CD4-positive, alpha-beta T cell (primary cell): ENCODE measurements around the gene MMP11. TPM values are rescaled to one million over a fixed set of nuclear protein-coding genes. Genes with fewer than 3 reads are reported as not detected.

Experiments used
- ATAC-seq: fragments of 200-7000 bp; cut with Tn5 transposase; one replicate; pipeline ENCODE4 v1.10.0; 2022; ENCODE audit warnings: mild to moderate bottlenecking; ENCODE audit not compliant: poor library complexity
- CTCF ChIA-PET: fragments of 350-600 bp; sonication (Branson Sonifier 250); formaldehyde crosslinking; loops from one replicate; lab custom pipeline; 2021; ENCODE audit warnings: antibody characterized with exemption, inconsistent platforms; lab: Charles Lee
- POLR2A ChIA-PET: fragments of 350-600 bp; sonication (Branson Sonifier 250); formaldehyde crosslinking; loops from one replicate; lab custom pipeline; 2021; ENCODE audit warnings: antibody characterized with exemption, inconsistent platforms; lab: Charles Lee
- DNase-seq, 14 experiments: peaks; one replicate each; pipeline ENCODE4 v3.0.0-alpha.2; 2013 to 2020; ENCODE audit warnings: mixed read lengths in 2 of 14
- H3K27ac ChIP-seq, 2 donors: one replicate each; pipeline versions ENCODE4 v1.5.1 to v1.7.0; 2013; ENCODE audit warnings: low read length in 2 of 2, low read depth in 1 of 2, mild to moderate bottlenecking in 1 of 2
- H3K27me3 ChIP-seq, 2 experiments: 1 replicate in 1 of 2; 2 replicates in 1 of 2; pipeline versions ENCODE4 v1.6.1 to v1.7.0; 2013; ENCODE audit warnings: low read length in 2 of 2, control low read depth in 1 of 2, mild to moderate bottlenecking in 1 of 2, moderate library complexity in 1 of 2; ENCODE audit not compliant: insufficient read depth in 2 of 2, control insufficient read depth in 1 of 2
- H3K36me3 ChIP-seq: one replicate; pipeline ENCODE4 v1.6.1; 2013; ENCODE audit warnings: low read length, control low read depth; ENCODE audit not compliant: insufficient read depth
- H3K4me1 ChIP-seq: one replicate; pipeline ENCODE4 v1.6.1; 2013; ENCODE audit warnings: low read length, control low read depth; ENCODE audit not compliant: insufficient read depth
- H3K4me3 ChIP-seq: one replicate; pipeline ENCODE4 v1.5.1; 2013; ENCODE audit warnings: mild to moderate bottlenecking, low read length, moderate library complexity
- H3K9me3 ChIP-seq, 2 experiments: 1 replicate in 1 of 2; 2 replicates in 1 of 2; pipeline versions ENCODE4 v1.6.1 to v1.7.0; 2013; ENCODE audit warnings: low read length in 2 of 2, mild to moderate bottlenecking in 2 of 2, control low read depth in 1 of 2, moderate library complexity in 1 of 2; ENCODE audit not compliant: control insufficient read depth in 1 of 2, insufficient read depth in 1 of 2
- H3K27ac Mint-ChIP-seq: one replicate; pipeline ENCODE4 v1.8.0; 2020; ENCODE audit warnings: mixed read lengths
- H3K27me3 Mint-ChIP-seq: one replicate; pipeline ENCODE4 v1.8.0; 2021; ENCODE audit warnings: mixed read lengths
- H3K36me3 Mint-ChIP-seq: one replicate; pipeline ENCODE4 v1.8.0; 2021; ENCODE audit warnings: low read depth, mixed read lengths
- H3K4me1 Mint-ChIP-seq: one replicate; pipeline ENCODE4 v1.8.0; 2021; ENCODE audit warnings: low read depth, mixed read lengths
- H3K4me3 Mint-ChIP-seq: one replicate; pipeline ENCODE4 v1.8.0; 2020; ENCODE audit warnings: mild to moderate bottlenecking, mixed read lengths
- H3K9me3 Mint-ChIP-seq: one replicate; pipeline ENCODE4 v1.8.0; 2020; ENCODE audit warnings: mixed read lengths
- CTCF ChIP-seq: fragments of 200-600 bp; IDR thresholded peaks from one replicate; pipeline ENCODE4 v1.8.0; 2022; ENCODE audit warnings: antibody characterized with exemption, mild to moderate bottlenecking
- intact Hi-C, 2 experiments: fragments of 100-400 bp; cut with DNase I in 1 of 2; cut with micrococcal nuclease in 1 of 2; formaldehyde crosslinking; loops; one replicate each; pipeline versions ENCODE4 v1.15.1 to v1.9.0; 2023 to 2025; cut with DNase I, micrococcal nuclease
- total RNA-seq, 174 experiments: library from RNA in 2 of 174; stranded (reverse) in 2 of 174; gene quantifications; one replicate each; pipeline ENCODE4 v1.2.3 and lab custom pipeline; 2021 to 2026

The MMP11 gene
- total RNA-seq, 2 experiments from 2014 or later, result 2.3 to 2.4 TPM

- intact Hi-C loops, result no loop called here
- Histone ChIP-seq H3K4me1 (peaks cover 5% of the 10 kb centered on the region), H3K27me3 (no peaks in the 10 kb centered on the region), H3K9me3 (no peaks in the 10 kb centered on the region), H3K4me3 (no peak overlapping the region), H3K27ac (no peak overlapping the region), H3K36me3 (peaks cover 54% of the 10 kb centered on the region)
- Mint-ChIP-seq H3K27ac (no peak overlapping the region), H3K27me3 (no peaks in the 10 kb centered on the region), H3K9me3 (no peaks in the 10 kb centered on the region), H3K4me3 (no peak overlapping the region), H3K36me3 (peaks cover 73% of the 10 kb centered on the region), H3K4me1 (no peaks in the 10 kb centered on the region)
- no peak for TF ChIP-seq CTCF
- ChIA-PET POLR2A (no interaction called here), CTCF (no interaction called here)
- DNase-seq, result no peak
- no peak for ATAC-seq
These were observed 44.5 kb downstream of the MMP11 start for GRCh38 chr22:23817146-23817545.

GRCh38 chr22:23818541-23818940 is 45.9 kb downstream of the MMP11 start:
- intact Hi-C loops, result no loop called here
- no peaks in the 10 kb centered on the region for H3K27me3 ChIP-seq
- H3K4me3 ChIP-seq, result no peak overlapping the region
- H3K9me3 Mint-ChIP-seq, result no peaks in the 10 kb centered on the region
- no peak for TF ChIP-seq CTCF
- peaks cover 65% of the 10 kb centered on the region for H3K36me3 ChIP-seq
- H3K27me3 Mint-ChIP-seq, result no peaks in the 10 kb centered on the region
- H3K4me1 Mint-ChIP-seq, result no peaks in the 10 kb centered on the region
- no peak overlapping the region for H3K4me3 Mint-ChIP-seq
- DNase-seq (no peak), ATAC-seq (no peak)
- H3K27ac ChIP-seq, result no peak overlapping the region
- ChIA-PET POLR2A (no interaction called here), CTCF (no interaction called here)
- no peaks in the 10 kb centered on the region for H3K9me3 ChIP-seq
- H3K4me1 ChIP-seq, result peaks cover 5% of the 10 kb centered on the region
- H3K27ac Mint-ChIP-seq, result no peak overlapping the region
- H3K36me3 Mint-ChIP-seq, result peaks cover 75% of the 10 kb centered on the region

- no peak for ATAC-seq
- no peaks in the 10 kb centered on the region for H3K27me3 ChIP-seq
- Mint-ChIP-seq H3K27me3 (no peaks in the 10 kb centered on the region), H3K36me3 (peaks cover 81% of the 10 kb centered on the region), H3K4me3 (no peak overlapping the region), H3K9me3 (no peaks in the 10 kb centered on the region), H3K4me1 (no peaks in the 10 kb centered on the region), H3K27ac (no peak overlapping the region)
- intact Hi-C loops, result no loop called here
- POLR2A ChIA-PET, result interaction anchor here (1.0 kb wide), 1 partner anchor 8 kb away, joined by 3 read pairs; no protein-coding TSS in a partner anchor
- H3K4me3 ChIP-seq, result no peak overlapping the region
- H3K36me3 ChIP-seq, result peaks cover 80% of the 10 kb centered on the region
- H3K4me1 ChIP-seq, result peaks cover 5% of the 10 kb centered on the region
- H3K9me3 ChIP-seq, result no peaks in the 10 kb centered on the region
- CTCF ChIA-PET, result interaction anchor here (1.4 kb wide), 1 partner anchor 29 kb away, joined by 4 read pairs; no protein-coding TSS in a partner anchor
- no peak for TF ChIP-seq CTCF
- DNase-seq, result no peak
- no peak overlapping the region for H3K27ac ChIP-seq
These were observed 48.1 kb downstream of the MMP11 start for GRCh38 chr22:23820748-23821211.
